T-helper 1 cell treated with Interleukin-12 subunit alpha and Interleukin-12 subunit beta and Interleukin-4 antibody, amounts not matched to agents 30 μg/mL and 1 μg/mL, for 36 hours (primary cell): ENCODE measurements around the gene MYO7B.

Experiments used
- H3K27ac Mint-ChIP-seq: one replicate; pipeline ENCODE4 v1.8.0; 2021; ENCODE audit warnings: mild to moderate bottlenecking, mixed read lengths
- H3K27me3 Mint-ChIP-seq: one replicate; pipeline ENCODE4 v1.8.0; 2021; ENCODE audit warnings: low read depth, mixed read lengths
- H3K36me3 Mint-ChIP-seq: one replicate; pipeline ENCODE4 v1.8.0; 2021; ENCODE audit warnings: low read depth, mixed read lengths
- H3K4me1 Mint-ChIP-seq: one replicate; pipeline ENCODE4 v1.8.0; 2021; ENCODE audit warnings: low read depth, mixed read lengths
- H3K4me3 Mint-ChIP-seq: one replicate; pipeline ENCODE4 v1.8.0; 2021; ENCODE audit warnings: mild to moderate bottlenecking, moderate library complexity, mixed read lengths
- H3K9me3 Mint-ChIP-seq: one replicate; pipeline ENCODE4 v1.8.0; 2021; ENCODE audit warnings: mixed read lengths

The MYO7B gene

DNA sequence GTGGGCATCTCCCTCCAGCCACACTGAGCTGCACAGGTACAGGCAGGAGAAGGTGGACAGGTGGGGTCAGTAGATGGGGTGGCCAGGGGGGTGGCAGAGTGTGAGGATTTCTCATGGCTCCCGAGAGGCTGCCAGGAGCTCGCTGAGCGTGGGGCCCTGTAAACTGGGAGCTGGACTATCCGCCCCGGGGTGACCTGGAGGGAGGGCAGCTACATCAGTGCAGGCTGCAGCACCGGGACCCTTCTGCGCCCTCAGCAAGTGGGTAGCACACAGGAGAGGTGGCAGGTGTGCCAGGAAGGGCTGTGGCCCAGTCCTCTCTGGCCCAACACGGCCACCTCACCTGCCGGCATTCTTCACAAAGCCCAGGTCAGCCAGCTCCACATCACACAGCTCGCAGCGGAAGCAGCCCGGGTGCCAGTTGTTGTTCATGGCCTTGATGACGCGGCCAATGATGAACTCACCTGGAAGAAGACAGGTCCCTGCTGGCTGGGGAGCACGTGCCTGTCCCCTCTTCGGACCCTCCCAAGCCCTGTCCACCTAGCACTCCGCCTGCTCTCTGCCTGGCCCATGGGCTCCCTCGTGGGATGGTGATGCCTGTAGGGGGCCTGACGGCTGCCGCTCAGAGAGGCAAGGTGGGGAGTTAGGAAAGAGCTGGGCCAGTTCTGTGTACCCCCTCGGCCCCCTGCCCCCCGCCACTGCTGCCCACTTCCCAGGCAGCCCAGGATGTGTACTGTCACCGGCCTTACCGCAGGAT, 118.8 kb downstream of the MYO7B start:
- Mint-ChIP-seq H3K9me3 (no peaks in the 10 kb centered on the region), H3K4me1 (peaks cover 4% of the 10 kb centered on the region), H3K4me3 (no peak overlapping the region), H3K27ac (no peak overlapping the region), H3K36me3 (no peaks in the 10 kb centered on the region), H3K27me3 (no peaks in the 10 kb centered on the region)

DNA sequence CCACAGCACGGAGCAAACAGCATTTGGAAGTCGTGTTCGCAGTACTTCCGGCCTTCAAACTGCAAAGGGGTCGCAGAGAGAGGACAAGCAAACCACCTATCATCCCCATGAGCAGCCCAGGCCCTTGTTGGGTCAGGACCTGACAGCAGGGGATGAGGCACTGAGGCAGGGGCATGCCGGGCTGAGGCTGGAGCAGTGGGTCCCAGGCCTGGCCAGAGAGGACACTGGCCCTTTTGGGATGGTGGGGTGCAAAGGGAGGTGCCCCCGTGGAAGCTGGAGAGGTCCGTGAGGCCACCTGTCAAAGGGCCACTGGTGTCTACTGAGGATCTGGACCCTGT, 119.3 kb downstream of the MYO7B start:
- H3K9me3 Mint-ChIP-seq = no peaks in the 10 kb centered on the region
- H3K27ac Mint-ChIP-seq = no peak overlapping the region

DNA sequence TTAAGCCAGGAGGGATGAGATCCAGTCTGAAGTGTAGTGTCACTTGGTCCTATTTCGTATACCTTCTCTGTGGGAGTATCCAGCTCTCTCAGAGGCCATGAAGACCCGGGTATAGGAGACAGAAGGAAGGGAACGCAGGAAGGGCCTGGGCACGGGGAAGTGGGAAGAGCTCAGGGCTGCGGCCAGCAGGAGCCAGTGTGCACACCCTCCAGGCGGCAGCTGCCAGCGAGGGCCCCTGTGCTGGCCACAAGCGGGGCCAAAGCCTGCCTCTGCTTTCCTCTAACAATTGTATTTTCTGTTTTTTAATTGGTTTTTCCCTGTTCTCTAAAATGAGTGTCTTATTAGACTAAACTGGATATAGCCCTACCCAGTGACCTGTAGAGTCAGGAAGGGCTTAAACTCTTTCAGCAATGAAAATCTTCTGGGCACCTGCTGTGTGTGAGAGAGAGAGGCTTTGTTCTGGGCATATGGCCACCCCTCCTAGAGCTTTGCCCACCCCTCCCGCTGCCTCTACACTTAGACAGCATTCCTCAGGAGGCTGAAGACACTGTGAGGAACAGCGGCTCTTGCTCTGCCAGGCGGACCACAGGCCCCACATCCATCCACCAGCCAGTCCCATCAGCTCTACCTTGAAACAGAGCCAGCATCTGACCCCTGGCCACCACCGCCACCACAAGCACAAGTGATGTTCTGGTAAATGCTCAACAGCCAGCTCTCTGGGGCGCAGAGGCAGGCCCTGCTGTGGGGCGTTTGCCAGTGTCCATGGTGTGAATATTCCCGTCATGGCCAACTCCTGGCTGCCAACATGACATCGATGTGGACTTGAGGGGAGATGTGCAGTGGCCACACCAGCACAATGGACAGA, 120.0 kb downstream of the MYO7B start:
- no peak overlapping the region for H3K4me3 Mint-ChIP-seq
- H3K27ac Mint-ChIP-seq = no peak overlapping the region
- H3K27me3 Mint-ChIP-seq = no peaks in the 10 kb centered on the region
- no peaks in the 10 kb centered on the region for H3K36me3 Mint-ChIP-seq
- H3K9me3 Mint-ChIP-seq = no peaks in the 10 kb centered on the region
- H3K4me1 Mint-ChIP-seq = no peaks in the 10 kb centered on the region

More for the DNA sequence above, 119.3 kb downstream of the MYO7B start:
- H3K27me3 Mint-ChIP-seq = no peaks in the 10 kb centered on the region
- no peak overlapping the region for H3K4me3 Mint-ChIP-seq
- H3K4me1 Mint-ChIP-seq = peaks cover under 1% of the 10 kb centered on the region
- H3K36me3 Mint-ChIP-seq = no peaks in the 10 kb centered on the region

DNA sequence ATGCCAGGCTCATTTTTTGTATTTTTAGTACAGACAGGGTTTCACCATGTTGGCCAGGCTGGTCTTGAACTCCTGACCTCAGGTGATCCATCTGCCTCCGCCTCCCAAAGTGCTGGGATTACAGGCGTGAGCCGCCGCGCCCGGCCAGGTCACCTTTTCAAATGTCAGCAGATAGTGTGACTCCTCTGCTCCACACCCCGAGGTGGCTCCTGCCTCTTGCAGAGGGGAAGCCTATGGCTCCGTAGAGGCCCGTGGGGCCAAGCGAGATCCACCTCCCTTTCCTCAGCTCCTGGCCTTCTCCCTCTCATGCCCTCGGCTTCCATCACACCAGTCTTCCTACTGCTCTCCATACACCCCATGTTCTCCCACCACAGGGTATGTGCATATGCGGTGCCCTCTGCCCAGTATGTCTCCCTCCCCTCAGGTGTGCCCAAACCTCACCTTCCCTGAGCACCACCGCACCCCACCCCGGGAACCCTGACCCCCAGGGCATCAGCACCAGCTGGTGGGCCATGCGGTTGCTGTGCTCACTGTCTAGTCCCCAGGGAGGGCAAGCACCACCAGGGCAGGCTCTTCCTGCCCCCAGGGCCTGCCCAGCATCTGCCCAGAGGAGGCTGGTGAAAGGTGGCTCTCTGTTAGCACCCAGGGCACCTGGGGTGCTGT, 121.2 kb downstream of the MYO7B start:
- Mint-ChIP-seq H3K9me3 (no peaks in the 10 kb centered on the region), H3K27ac (no peak overlapping the region), H3K27me3 (peaks cover 6% of the 10 kb centered on the region), H3K36me3 (no peaks in the 10 kb centered on the region), H3K4me3 (no peak overlapping the region), H3K4me1 (no peaks in the 10 kb centered on the region)

DNA sequence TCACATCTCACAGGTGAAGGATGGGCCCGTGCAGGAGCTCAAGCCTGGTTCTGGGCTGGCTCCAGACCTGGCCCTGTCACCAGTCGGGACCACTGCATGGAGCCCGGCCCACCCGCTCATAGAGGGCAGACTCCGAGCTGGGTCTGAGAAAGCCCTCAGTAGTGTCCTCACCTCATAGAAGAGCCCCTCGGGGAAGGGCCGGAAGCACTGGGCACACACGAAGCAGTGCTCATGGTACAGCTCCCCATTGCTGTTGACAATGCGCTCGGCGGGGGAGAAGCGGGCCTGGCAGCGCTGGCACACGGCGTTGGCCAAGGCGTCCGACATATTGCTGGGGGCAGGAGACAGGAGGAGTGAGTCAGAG, 121.7 kb downstream of the MYO7B start:
- no peak overlapping the region for H3K4me3 Mint-ChIP-seq
- H3K36me3 Mint-ChIP-seq = no peaks in the 10 kb centered on the region
- no peaks in the 10 kb centered on the region for H3K4me1 Mint-ChIP-seq
- H3K27me3 Mint-ChIP-seq = peaks cover 9% of the 10 kb centered on the region
- no peak overlapping the region for H3K27ac Mint-ChIP-seq
- no peaks in the 10 kb centered on the region for H3K9me3 Mint-ChIP-seq

DNA sequence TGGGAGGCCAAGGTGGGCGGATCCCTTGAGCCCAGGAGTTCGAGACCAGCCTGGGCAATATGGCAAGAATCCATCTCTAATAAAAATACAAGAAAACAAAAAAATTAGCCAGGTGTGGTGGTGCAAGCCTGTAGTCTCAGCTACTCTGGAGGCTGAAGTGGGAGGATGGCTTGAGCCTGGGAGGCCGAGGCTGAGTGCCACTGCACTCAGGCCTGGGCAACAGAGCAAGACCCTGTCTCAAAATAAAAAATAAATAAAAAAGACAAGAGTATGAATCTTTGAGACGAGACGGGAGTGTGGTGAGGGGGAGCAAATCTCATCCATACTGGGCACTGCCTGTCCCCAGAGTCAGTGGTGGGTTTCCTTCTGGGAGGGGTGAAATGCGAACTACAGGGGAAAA, 122.7 kb downstream of the MYO7B start:
- Mint-ChIP-seq H3K4me3 (no peak overlapping the region), H3K36me3 (no peaks in the 10 kb centered on the region), H3K9me3 (no peaks in the 10 kb centered on the region), H3K27me3 (peaks cover 12% of the 10 kb centered on the region), H3K4me1 (no peaks in the 10 kb centered on the region), H3K27ac (no peak overlapping the region)

DNA sequence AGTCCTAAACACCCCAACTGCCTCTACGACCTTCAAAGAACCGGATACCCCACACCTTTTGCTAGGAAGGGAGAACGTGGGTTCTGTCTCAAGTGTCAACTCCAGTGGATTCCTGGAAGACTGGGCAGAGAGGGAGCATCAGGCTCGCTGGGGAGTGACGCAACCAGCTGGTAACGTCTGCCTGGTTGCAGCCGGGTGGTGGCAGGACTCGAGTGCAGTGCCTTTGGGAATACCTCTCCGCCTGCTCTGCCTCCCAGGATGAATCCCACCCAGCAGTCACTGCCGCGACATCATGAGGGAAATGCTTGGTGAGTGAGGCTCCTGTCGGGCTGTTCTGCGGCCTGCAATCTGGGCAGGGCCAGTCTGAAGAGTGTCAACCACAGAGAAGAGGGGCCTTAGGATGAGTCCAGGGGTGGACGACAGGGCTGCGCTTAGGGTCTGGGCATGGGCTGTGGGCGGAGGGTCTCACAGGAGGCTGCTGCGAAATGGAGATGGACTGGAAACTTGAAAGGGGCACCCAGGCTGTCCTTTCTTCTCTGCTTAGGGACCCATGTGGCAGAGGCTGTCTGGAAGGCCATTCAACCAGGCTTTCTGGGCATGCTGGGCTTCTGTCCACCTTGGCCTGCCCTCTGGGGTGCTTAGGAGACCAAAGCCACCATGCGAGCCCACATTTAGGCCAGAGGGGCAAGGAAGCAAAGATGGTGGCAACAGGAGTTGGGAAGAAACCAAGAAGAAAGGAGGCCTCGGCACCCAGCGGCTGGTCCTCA, 123.3 kb downstream of the MYO7B start:
- H3K27ac Mint-ChIP-seq = no peak overlapping the region
- no peaks in the 10 kb centered on the region for H3K4me1 Mint-ChIP-seq
- no peaks in the 10 kb centered on the region for H3K9me3 Mint-ChIP-seq
- H3K4me3 Mint-ChIP-seq = no peak overlapping the region
- H3K27me3 Mint-ChIP-seq = peaks cover 18% of the 10 kb centered on the region
- H3K36me3 Mint-ChIP-seq = no peaks in the 10 kb centered on the region

DNA sequence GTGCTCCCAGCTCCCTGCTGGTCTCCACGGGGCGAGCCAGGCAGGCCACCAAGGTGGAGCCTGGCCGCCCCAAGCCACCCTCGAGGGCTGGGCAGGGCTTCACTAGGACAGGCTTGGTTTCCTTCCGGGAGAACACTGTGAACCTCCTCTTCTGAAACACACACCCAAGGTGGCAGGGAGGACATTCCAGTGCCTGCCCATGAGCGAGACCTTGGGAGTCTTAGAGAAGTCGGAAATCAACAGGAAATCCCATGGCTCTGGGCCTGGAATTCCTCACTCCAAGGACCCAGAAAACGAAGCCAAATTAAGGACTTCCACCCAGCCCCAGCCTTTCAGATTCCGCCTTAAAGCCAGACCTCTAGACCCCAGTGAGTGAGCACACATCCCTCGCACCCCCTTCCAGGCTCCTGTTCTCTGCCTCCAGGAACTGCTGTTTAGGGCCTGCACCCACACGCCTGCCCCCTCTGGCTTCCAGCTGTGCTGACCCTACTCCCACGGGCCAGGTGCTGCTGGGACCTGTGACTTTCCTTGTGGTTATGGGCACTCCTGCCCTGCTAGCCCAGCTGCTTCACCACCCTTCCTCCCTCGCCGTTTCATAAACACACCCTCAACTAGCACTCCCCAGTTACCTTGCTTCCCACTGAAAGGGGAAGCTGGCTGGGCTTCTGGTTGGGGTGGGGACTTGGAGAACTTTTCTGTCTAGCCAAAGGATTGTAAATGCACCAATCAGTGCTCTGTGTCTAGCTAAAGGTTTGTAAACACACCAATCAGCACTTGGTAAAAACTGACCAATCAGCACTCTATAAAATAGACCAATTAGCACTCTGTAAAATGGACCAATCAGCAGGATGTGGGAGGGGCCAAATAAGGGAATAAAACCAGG, 124.2 kb downstream of the MYO7B start:
- H3K4me3 Mint-ChIP-seq = no peak overlapping the region
- H3K36me3 Mint-ChIP-seq = no peaks in the 10 kb centered on the region
- H3K9me3 Mint-ChIP-seq = no peaks in the 10 kb centered on the region
- H3K27me3 Mint-ChIP-seq = peaks cover 22% of the 10 kb centered on the region
- no peaks in the 10 kb centered on the region for H3K4me1 Mint-ChIP-seq
- no peak overlapping the region for H3K27ac Mint-ChIP-seq

DNA sequence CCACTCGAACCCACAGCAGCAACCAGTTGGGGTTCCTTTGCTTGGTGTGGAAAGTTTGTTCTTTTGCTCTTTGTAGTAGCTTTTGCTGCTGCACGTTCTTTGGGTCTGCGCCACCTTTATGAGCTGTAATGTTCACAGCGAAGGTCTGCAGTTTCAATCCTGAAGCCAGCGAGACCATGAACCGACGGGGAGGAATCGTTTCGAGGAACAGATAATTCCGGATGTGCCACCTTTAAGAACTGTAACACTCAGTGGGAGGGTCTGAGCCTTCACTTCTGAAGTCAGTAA, 124.8 kb downstream of the MYO7B start:
- Mint-ChIP-seq H3K9me3 (no peaks in the 10 kb centered on the region), H3K36me3 (no peaks in the 10 kb centered on the region), H3K4me3 (no peak overlapping the region), H3K27me3 (peaks cover 28% of the 10 kb centered on the region), H3K4me1 (no peaks in the 10 kb centered on the region), H3K27ac (no peak overlapping the region)

DNA sequence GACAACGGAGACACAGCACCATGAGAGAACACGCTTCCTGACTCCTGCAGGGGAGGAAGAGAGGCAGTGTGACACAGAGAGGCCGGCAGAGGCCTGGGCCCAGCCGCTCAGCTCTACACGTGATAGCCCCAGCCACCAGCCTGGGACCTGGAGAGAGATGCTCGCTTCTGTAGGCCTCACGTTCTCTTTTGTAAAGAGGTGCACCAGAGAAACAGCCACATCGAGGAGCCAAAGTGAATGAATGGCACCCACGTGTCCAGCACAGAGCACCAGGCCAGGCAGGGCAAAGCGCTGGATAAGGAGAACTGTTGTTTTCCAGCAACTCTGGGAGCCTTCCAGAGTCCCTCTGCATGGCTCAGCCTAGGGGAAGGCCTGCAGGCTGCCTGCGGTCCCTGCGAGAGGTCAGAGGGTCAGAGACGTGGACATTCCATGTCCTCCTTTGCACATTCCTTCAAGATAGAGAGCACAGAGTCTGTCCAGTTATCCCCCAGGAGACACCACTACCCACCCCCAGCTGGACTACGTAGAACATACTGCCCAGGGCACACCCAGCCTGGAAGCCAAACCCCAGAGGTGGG, 125.7 kb downstream of the MYO7B start:
- Mint-ChIP-seq H3K4me3 (no peak overlapping the region), H3K27ac (no peak overlapping the region), H3K27me3 (peaks cover 37% of the 10 kb centered on the region)

DNA sequence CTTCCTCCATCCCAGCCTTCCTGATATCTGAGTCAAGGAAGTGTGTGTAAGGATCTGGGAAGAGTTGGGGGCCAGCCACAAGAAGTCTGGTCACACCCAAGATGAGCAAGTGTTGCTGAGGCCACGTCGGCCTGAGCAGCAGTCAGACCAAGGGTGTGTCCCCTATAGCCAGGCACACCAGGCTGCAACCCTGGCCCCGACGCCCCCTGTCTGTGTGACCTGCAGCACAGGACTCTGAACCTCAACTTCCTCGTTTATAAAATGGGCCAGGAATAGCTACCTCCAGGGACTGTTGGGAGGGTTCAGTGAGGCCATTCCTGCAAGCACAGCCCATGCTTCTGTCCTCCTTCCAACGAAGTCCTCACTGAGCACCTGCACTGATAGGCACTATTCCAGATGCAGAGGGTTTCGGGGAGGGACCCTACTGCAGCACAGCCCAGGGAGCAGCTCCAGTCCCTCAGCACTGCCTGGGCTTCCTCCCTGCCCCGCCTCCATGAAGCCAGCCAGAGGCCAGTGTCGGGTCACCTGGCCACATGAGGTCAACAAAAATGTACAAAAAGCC, 126.5 kb downstream of the MYO7B start:
- no peak overlapping the region for H3K27ac Mint-ChIP-seq

More for the DNA sequence above, 125.7 kb downstream of the MYO7B start:
- Mint-ChIP-seq H3K4me1 (no peaks in the 10 kb centered on the region), H3K36me3 (no peaks in the 10 kb centered on the region), H3K9me3 (no peaks in the 10 kb centered on the region)

DNA sequence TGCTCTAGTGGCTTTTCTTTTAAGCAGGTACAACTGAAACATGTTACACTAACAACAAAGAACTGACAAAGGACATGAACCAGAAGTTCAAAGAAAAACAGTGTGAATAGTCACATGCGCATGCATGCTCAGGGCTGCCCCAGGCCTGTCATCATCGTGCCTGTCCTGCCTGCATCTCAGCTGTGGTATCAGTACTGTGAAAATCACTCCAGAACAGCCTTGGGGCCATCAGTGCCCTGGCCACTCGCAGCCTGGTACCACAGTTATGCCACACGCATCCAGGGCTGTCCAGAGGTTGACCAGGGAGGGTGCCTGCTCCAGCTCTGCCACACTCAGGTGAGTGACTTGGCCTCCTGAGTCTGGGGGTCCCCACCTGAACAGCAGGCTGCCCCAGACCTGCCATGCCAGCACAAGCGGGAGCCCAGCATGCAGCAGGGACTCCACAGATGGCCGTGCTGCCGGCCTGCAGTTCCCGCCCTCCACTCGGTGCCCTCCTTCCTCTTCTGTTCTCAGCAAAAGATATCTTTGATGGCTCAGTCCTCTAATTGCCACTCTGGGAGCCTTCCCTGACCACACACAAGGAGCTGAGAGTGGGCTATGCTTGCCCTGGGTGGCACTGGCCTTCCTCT, 127.6 kb downstream of the MYO7B start:
- Mint-ChIP-seq H3K36me3 (no peaks in the 10 kb centered on the region), H3K27me3 (peaks cover 54% of the 10 kb centered on the region), H3K4me1 (no peaks in the 10 kb centered on the region), H3K4me3 (no peak overlapping the region), H3K27ac (no peak overlapping the region), H3K9me3 (no peaks in the 10 kb centered on the region)

More for the DNA sequence above, 126.5 kb downstream of the MYO7B start:
- peaks cover 45% of the 10 kb centered on the region for H3K27me3 Mint-ChIP-seq
- H3K4me1 Mint-ChIP-seq = no peaks in the 10 kb centered on the region
- no peaks in the 10 kb centered on the region for H3K9me3 Mint-ChIP-seq
- no peaks in the 10 kb centered on the region for H3K36me3 Mint-ChIP-seq
- H3K4me3 Mint-ChIP-seq = no peak overlapping the region

DNA sequence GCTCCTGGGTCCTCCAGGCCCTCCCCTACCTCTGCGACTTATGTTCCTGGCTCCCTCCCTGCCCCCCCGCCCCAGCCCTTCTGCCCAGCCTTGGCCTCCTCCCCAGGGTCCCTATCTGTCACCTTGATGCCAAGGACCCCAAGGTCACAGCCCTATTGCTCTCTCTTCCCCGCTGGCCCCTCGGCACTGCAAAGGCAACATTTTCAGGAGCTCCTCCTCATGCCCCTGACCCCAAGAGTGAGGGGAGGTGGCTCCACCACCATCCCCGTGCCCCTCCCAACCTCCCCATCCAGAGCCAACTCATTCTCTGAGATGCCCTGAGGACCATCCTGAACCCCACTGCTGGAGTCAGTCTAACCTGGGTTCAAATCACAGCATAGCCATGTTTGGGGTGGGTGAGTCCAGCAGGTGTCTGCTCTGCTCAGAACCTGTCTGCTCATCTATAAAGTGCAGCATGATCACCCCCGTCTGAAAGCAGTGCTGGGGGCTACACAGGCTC, 128.1 kb downstream of the MYO7B start:
- Mint-ChIP-seq H3K9me3 (no peaks in the 10 kb centered on the region), H3K4me3 (no peak overlapping the region), H3K36me3 (no peaks in the 10 kb centered on the region), H3K27ac (no peak overlapping the region), H3K4me1 (no peaks in the 10 kb centered on the region), H3K27me3 (peaks cover 54% of the 10 kb centered on the region)
